Fibroblast of mammary gland (primary cell): ENCODE data around the gene AUTS2.

Source experiments
- DNase-seq: peaks from one replicate; pipeline ENCODE4 v3.0.0-alpha.2; 2010; ENCODE audit warnings: low read depth
- H3K4me3 ChIP-seq: 2 replicates; pipeline ENCODE4 v1.5.1; 2011; ENCODE audit warnings: low read depth, mild to moderate bottlenecking, low read length, moderate library complexity; ENCODE audit not compliant: control insufficient read depth
- TF ChIP-seq, protein P1 (sequence below): conservative IDR thresholded peaks from 2 replicates; pipeline ENCODE4 v1.5.1; 2011; ENCODE audit warnings: low read depth, low read length, inconsistent platforms; ENCODE audit not compliant: control insufficient read depth, insufficient read depth

Gene AUTS2

DNA sequence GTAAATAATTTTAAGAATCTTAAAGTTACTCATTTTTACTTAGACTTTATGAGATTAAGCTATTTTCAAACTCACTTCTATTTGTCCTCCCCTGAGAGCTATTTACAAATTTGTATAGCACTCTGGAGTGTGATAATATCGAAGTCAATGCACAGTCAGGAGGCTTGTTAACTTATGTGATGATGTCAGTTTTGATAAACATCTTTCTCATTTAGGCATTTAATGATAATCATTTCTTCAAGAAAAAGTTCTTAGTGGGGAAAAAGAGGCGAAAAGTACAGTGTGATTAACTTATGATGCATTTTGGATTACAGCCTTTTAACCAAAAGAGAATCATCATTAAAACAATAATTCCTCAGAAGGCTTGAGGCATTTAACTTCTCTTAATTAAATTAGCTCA is 468.6 kb downstream of the AUTS2 start:
- DNase-seq: no peak
- TF ChIP-seq, protein P1, sequence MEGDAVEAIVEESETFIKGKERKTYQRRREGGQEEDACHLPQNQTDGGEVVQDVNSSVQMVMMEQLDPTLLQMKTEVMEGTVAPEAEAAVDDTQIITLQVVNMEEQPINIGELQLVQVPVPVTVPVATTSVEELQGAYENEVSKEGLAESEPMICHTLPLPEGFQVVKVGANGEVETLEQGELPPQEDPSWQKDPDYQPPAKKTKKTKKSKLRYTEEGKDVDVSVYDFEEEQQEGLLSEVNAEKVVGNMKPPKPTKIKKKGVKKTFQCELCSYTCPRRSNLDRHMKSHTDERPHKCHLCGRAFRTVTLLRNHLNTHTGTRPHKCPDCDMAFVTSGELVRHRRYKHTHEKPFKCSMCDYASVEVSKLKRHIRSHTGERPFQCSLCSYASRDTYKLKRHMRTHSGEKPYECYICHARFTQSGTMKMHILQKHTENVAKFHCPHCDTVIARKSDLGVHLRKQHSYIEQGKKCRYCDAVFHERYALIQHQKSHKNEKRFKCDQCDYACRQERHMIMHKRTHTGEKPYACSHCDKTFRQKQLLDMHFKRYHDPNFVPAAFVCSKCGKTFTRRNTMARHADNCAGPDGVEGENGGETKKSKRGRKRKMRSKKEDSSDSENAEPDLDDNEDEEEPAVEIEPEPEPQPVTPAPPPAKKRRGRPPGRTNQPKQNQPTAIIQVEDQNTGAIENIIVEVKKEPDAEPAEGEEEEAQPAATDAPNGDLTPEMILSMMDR: no peak
- H3K4me3 ChIP-seq: no peak overlapping the region

- no peak overlapping the region for H3K4me3 ChIP-seq
- no peak for DNase-seq
- TF ChIP-seq, protein P1: no peak
Measured at GRCh38 chr7:70068531-70068930, 470.3 kb downstream of the AUTS2 start.

- DNase-seq: no peak
- TF ChIP-seq, protein P1: no peak
Measured at GRCh38 chr7:70069977-70070376, 471.7 kb downstream of the AUTS2 start.

DNA sequence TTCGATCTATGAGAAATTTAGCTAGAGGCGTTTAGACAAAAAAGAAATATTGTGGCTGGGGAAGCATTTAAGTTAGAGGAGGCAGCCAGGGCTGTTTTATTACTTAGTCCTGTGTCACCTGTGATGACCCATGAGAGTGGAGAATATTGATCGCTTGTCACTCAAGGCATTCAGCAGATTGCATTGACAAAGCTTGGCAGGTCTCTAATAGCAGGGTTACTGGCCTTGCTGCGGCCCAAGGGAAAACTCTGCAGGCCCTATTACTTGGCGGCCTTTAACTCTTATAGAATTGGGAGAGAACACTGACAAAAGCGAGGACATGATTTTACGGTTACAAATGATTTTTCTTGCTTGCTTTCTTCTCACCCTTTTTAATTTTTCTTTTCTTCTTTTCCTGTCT is 473.5 kb downstream of the AUTS2 start:
- TF ChIP-seq, protein P1: no peak
- H3K4me3 ChIP-seq: no peak overlapping the region
- DNase-seq: no peak

More at GRCh38 chr7:70069977-70070376, 471.7 kb downstream of the AUTS2 start:
- no peak overlapping the region for H3K4me3 ChIP-seq

DNA sequence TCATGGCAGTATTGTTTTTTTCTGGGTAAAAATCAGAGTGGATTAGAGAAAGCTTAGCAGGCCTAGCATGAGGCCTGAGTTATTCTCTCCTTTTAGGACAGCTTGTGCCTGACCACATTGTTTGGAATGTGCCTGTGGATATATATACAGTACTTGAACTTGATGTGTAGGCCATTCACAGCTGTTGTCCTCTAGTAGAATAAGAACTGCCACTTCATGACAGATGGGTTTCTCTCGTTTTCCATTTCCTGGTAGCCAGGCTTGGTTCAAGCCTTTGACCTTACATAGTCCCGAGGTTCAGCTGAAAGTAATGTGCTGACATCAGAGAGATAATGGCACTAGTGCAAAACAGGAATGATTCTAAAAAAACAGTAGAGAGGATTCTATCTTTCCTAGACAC is 473.9 kb downstream of the AUTS2 start:
- H3K4me3 ChIP-seq: no peak overlapping the region
- TF ChIP-seq, protein P1: no peak
- DNase-seq: peak; percentile 66

DNA sequence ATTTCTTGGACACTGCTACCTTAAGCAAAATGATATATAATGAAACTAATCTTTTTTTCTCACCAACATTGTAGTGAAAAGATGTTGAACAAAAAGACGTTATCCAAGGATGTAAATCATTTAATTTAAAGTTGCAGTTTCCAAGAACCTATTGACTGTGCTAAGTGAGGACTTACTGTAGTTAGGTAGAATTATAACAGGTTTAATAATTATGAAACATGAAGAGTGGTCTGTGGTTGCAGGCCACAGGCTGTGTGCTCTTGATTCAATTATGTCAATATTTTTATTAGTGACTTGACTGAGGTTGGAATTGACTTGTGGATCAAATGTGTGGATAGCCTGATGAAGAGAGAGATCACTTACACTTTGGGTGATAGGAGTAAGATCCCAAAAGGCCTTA is 478.1 kb downstream of the AUTS2 start:
- H3K4me3 ChIP-seq: no peak overlapping the region
- TF ChIP-seq, protein P1: no peak
- no peak for DNase-seq

GRCh38 chr7:70082099-70082611 is 483.9 kb downstream of the AUTS2 start:
- H3K4me3 ChIP-seq: no peak overlapping the region

More at GRCh38 chr7:70082099-70082611, 483.9 kb downstream of the AUTS2 start:
- DNase-seq: peak; percentile 64
- TF ChIP-seq, protein P1: no peak
